Fibroblast of skin of right biceps (primary cell): ENCODE results near the gene KRT86.
A peak's percentile ranks its signal among the peaks of the same experiment; 100 is the strongest.
"Not testable (repeated sequence)": the region's sequence is repeated elsewhere in the genome, so short reads cannot be mapped to it uniquely, and the experiment has no call there.

ENCODE experiments used
- DNase-seq: peaks from one replicate; pipeline ENCODE4 v3.0.0-alpha.2; 2013

KRT86 gene

GRCh38 chr12:52238916-52239646 lies 35.4 kb upstream of the KRT86 start:
- no peak for DNase-seq

- DNase-seq = no peak
Measured at GRCh38 chr12:52239767-52240166, 34.7 kb upstream of the KRT86 start.

- DNase-seq = not testable (repeated sequence)
Measured at GRCh38 chr12:52240247-52240646, 34.2 kb upstream of the KRT86 start.

GRCh38 chr12:52241205-52241842 lies 33.1 kb upstream of the KRT86 start:
- DNase-seq = no peak

- no peak for DNase-seq
Measured at GRCh38 chr12:52242442-52243258, 31.8 kb upstream of the KRT86 start.

GRCh38 chr12:52243259-52243855 lies 31.1 kb upstream of the KRT86 start:
- peak; percentile 28 for DNase-seq

GRCh38 chr12:52243856-52244614 lies 30.4 kb upstream of the KRT86 start:
- peak; percentile 93 for DNase-seq

GRCh38 chr12:52244615-52244994 lies 29.8 kb upstream of the KRT86 start:
- no peak for DNase-seq

GRCh38 chr12:52245259-52245961 lies 29.0 kb upstream of the KRT86 start:
- no peak for DNase-seq

- DNase-seq = no peak
Measured at GRCh38 chr12:52245962-52246569, 28.4 kb upstream of the KRT86 start.

- DNase-seq = no peak
Measured at GRCh38 chr12:52246720-52247621, 27.5 kb upstream of the KRT86 start.

- no peak for DNase-seq
Measured at GRCh38 chr12:52247622-52248540, 26.6 kb upstream of the KRT86 start.

GRCh38 chr12:52248541-52249461 lies 25.6 kb upstream of the KRT86 start:
- no peak for DNase-seq

GRCh38 chr12:52249511-52250047 lies 24.9 kb upstream of the KRT86 start:
- no peak for DNase-seq

GRCh38 chr12:52250048-52250990 lies 24.1 kb upstream of the KRT86 start:
- no peak for DNase-seq

- no peak for DNase-seq
Measured at GRCh38 chr12:52251367-52252051, 22.9 kb upstream of the KRT86 start.
